ENCODE results near the gene CD47.

CD47 gene

GRCh38 chr3:108053483-108053882 lies 37.3 kb downstream of the CD47 start:
- no peak for DNase-seq (ENCODE audit: low read depth in 1 of 2, low spot score in 1 of 2)

- no peak for DNase-seq (ENCODE audit: low read depth in 1 of 2, low spot score in 1 of 2)
These were observed 37.8 kb downstream of the CD47 start for GRCh38 chr3:108053067-108053466.

GRCh38 chr3:108051005-108051404 lies 39.8 kb downstream of the CD47 start:
- DNase-seq (ENCODE audit: low read depth in 1 of 2, low spot score in 1 of 2), result no peak

GRCh38 chr3:108047987-108048386 lies 42.8 kb downstream of the CD47 start:
- no peak for DNase-seq (ENCODE audit: low read depth in 1 of 2, low spot score in 1 of 2)

- no peak for DNase-seq (ENCODE audit: low read depth in 1 of 2, low spot score in 1 of 2)
These were observed 44.6 kb downstream of the CD47 start for GRCh38 chr3:108046247-108046646.

GRCh38 chr3:108044699-108045098 lies 46.1 kb downstream of the CD47 start:
- DNase-seq (ENCODE audit: low read depth in 1 of 2, low spot score in 1 of 2), result no peak

- no peak for DNase-seq (ENCODE audit: low read depth in 1 of 2, low spot score in 1 of 2)
These were observed 48.5 kb downstream of the CD47 start for GRCh38 chr3:108042300-108042699.

GRCh38 chr3:108041253-108041652 lies 49.6 kb downstream of the CD47 start:
- DNase-seq (ENCODE audit: low read depth in 1 of 2, low spot score in 1 of 2), result no peak

GRCh38 chr3:108037770-108038169 lies 53.1 kb downstream of the CD47 start:
- no peak for DNase-seq (ENCODE audit: low read depth in 1 of 2, low spot score in 1 of 2)

GRCh38 chr3:108036984-108037741 lies 53.7 kb downstream of the CD47 start:
- no peak for DNase-seq (ENCODE audit: low read depth in 1 of 2, low spot score in 1 of 2)

GRCh38 chr3:108036401-108036800 lies 54.4 kb downstream of the CD47 start:
- DNase-seq (ENCODE audit: low read depth in 1 of 2, low spot score in 1 of 2), result no peak

- DNase-seq (ENCODE audit: low read depth in 1 of 2, low spot score in 1 of 2), result no peak
These were observed 55.1 kb downstream of the CD47 start for GRCh38 chr3:108035751-108036150.

- no peak for DNase-seq (ENCODE audit: low read depth in 1 of 2, low spot score in 1 of 2)
These were observed 58.9 kb downstream of the CD47 start for GRCh38 chr3:108031895-108032294.

- no peak for DNase-seq (ENCODE audit: low read depth in 1 of 2, low spot score in 1 of 2)
These were observed 59.9 kb downstream of the CD47 start for GRCh38 chr3:108030960-108031359.

- no peak for DNase-seq (ENCODE audit: low read depth in 1 of 2, low spot score in 1 of 2)
These were observed 61.4 kb downstream of the CD47 start for GRCh38 chr3:108029466-108029865.

GRCh38 chr3:108028896-108029295 lies 61.9 kb downstream of the CD47 start:
- DNase-seq (ENCODE audit: low read depth in 1 of 2, low spot score in 1 of 2), result no peak

GRCh38 chr3:108025177-108025576 lies 65.7 kb downstream of the CD47 start:
- no peak for DNase-seq (ENCODE audit: low read depth in 1 of 2, low spot score in 1 of 2)

- no peak for DNase-seq (ENCODE audit: low read depth in 1 of 2, low spot score in 1 of 2)
These were observed 66.5 kb downstream of the CD47 start for GRCh38 chr3:108024146-108024850.

- no peak for DNase-seq (ENCODE audit: low read depth in 1 of 2, low spot score in 1 of 2)
These were observed 68.3 kb downstream of the CD47 start for GRCh38 chr3:108022256-108023150.

GRCh38 chr3:108021533-108021932 lies 69.3 kb downstream of the CD47 start:
- DNase-seq (ENCODE audit: low read depth in 1 of 2, low spot score in 1 of 2), result no peak

GRCh38 chr3:108021131-108021530 lies 69.7 kb downstream of the CD47 start:
- no peak for DNase-seq (ENCODE audit: low read depth in 1 of 2, low spot score in 1 of 2)

GRCh38 chr3:108018552-108018951 lies 72.3 kb downstream of the CD47 start:
- DNase-seq (ENCODE audit: low read depth in 1 of 2, low spot score in 1 of 2), result no peak

Data from activated CD4-positive, alpha-beta T cell treated with anti-CD3 and anti-CD28 coated beads, Interleukin-2, amount 50 U/mL, for 24 hours (primary cell).